HG02884 (cell line): Measurements from ENCODE around the gene CPLX3.
A peak's percentile ranks its signal among the peaks of the same experiment; 100 is the strongest.

ENCODE experiments used
- ATAC-seq: cut with Tn5 transposase; IDR thresholded peaks from one replicate; pipeline ENCODE4 v1.9.1; 2021; ENCODE audit warnings: mild to moderate bottlenecking, moderate library complexity; ENCODE audit not compliant: unreplicated experiment

Gene CPLX3

DNA sequence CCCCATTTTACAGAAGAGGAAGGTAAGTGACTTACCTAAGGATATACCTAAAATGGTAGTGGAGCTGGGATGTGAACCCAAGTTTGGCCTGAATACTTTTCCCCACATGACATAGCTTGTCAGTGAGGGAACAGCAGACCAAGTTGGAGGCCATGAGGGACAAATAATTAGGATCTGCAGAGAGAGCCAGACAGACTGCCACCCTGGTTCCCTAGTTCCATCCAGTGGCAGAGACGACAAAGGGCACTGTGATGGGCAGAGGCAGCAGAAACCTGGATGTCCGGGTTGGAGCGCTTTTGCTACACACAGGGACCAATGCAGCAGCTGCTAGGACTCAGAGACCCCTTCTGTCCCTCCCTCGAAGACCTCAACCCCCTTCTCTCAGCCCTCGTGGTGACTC, 1.2 kb downstream of the CPLX3 start:
- no peak for ATAC-seq

GRCh38 chr15:74828835-74829234, 2.4 kb downstream of the CPLX3 start:
- no peak for ATAC-seq

GRCh38 chr15:74829486-74829885, 3.1 kb downstream of the CPLX3 start:
- ATAC-seq = no peak

DNA sequence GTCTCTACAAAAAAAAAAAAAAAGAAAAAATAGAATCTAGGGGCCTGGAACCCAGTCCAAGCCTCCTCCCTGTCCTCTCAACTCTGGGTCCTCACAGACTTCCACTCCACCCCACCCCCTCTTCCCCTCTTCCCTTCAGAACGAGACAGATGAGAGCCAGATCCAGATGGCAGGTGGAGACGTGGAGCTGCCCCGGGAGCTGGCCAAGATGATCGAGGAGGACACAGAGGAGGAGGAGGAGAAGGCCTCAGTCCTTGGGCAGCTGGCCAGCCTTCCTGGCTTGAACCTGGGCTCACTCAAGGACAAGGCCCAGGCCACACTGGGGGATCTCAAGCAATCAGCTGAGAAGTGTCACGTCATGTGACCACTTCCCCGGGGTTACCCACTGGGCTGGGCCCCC, 3.6 kb downstream of the CPLX3 start:
- no peak for ATAC-seq

GRCh38 chr15:74830868-74831267, 4.4 kb downstream of the CPLX3 start:
- ATAC-seq = no peak

- ATAC-seq = no peak
Observed at GRCh38 chr15:74831813-74832495, 5.5 kb downstream of the CPLX3 start.

- no peak for ATAC-seq
Observed at GRCh38 chr15:74832826-74833225, 6.4 kb downstream of the CPLX3 start.

GRCh38 chr15:74833376-74834107, 7.1 kb downstream of the CPLX3 start:
- no peak for ATAC-seq

DNA sequence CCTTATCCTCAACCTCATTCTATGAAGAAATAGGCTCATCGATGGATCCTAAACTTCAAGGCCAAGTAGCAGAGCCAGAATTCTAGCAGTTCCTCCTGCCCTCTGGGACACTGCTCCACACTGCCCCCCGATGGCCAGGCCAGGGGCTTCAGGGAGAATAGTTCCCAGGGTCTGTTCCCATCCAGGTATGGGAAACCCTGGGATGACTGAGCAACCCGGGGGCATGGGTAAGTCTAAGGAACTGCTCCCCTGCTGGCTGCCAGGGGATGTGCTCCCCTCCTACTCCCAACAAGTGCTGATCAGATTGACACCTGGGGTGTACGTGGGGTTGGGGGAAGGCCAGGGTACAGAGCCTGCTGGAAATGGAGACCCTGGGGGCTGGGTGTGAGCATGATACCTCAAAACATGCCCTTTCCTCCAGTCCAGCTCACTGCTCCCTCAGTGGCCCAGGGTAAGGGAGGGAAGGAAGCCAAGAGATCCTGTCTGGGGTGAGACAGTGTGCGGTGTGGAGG, 8.9 kb downstream of the CPLX3 start:
- no peak for ATAC-seq

- ATAC-seq = no peak
Observed at GRCh38 chr15:74836846-74837245, 10.4 kb downstream of the CPLX3 start.

GRCh38 chr15:74837482-74838136, 11.2 kb downstream of the CPLX3 start:
- ATAC-seq = no peak

DNA sequence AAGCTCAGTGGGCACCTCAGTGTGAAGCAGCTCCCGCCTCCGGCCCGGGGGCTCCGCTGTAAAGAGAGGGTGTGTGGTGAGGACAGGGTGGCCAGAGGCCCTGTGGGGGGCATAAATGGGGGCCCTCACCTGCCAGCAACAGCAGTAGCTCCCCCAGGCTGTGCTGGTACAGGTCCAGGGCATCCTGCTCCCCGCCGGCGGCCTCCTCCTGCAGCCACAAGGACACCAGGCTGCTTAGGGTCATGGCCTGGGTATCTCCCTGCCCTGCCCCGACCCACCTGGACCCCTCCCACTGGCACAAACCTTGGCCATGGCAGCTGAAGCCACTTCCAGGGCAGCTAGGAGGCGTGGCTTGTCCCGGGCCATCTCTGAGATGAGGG, 11.7 kb downstream of the CPLX3 start:
- no peak for ATAC-seq

- ATAC-seq = no peak
Observed at GRCh38 chr15:74838746-74839525, 12.5 kb downstream of the CPLX3 start.

DNA sequence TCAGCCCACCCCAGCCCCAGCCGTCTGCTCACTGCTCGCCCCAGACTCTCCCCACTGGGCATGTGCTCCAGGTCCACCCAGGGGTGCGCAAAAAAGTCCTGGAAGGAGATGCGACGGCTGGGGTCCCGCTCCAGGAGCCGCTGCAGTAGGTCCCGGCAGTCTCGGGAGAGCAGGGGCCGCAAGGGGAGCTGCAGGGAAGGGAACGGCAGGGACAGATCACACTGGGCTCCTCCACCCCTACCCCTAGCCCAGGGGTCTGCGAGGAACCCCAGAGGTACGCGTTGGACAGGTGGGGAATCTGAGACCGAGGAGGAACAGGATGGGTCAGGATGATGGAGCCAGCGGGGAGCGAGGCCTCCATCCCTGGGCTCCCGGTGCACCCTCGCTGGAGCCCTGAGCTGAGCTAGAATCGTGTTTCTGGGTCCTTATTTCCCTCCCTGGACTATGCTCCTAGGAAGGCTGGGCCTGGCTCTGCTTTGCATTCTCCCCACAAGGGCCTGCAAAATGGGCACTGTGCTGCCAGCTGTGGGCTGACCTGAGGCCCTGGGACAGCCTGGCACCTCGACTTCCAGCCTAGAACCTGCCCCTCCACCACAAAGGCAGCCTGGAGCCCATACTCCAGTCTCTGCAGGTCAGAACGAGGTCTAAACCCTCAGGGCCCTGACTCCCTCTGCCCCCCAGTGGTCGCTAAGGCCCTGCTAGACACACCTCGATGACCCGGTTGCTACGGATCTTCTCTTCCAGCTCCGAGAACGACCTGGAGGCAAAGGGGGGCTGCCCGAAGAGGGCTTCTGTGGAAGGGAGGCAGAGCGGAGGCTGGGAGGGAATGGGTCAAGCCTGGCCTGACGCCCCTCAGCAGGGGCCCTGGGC, 13.3 kb downstream of the CPLX3 start:
- no peak for ATAC-seq

DNA sequence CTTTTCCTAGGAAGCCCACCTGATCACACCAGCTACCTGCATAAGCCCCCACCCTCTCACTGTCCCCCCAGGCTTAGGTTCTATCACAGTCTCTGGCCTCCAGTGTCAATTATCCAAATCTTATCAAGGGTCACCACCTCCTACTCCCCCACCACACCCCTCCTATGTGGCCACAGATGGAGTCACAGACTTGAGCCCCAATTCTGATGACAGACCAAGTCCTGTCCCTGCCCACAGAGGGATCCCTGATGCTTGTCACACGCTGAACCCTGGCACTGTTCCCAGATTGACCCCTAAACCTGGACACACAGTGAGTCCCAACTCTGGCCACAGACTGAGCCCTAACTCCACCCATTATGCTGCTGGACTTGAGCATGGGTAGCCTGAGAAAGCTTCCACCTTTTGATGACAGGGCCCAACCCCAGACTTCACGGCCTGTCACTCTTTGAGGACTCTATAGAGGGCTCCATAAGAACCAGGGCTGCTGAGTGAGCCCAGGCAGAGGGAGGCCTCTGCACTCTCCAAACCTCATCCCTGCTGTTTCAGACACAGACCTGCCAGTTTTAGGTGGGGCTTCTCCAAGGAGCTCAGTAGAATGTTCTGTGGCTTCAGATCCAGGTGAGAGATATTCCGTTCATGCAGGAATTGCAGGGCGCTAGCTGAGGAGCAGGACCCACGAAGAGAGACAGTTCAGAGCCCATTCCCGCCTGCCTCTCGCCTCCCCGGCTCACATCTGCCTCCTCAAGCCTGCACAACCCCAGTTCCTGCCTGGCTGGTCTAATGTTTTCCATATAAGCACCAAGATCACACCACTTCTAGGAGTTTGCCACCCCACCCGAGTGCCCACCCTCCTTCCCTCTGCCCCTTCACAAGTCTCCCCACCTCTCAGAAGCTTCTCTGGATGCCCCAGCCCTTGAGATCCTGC, 14.7 kb downstream of the CPLX3 start:
- ATAC-seq = no peak

DNA sequence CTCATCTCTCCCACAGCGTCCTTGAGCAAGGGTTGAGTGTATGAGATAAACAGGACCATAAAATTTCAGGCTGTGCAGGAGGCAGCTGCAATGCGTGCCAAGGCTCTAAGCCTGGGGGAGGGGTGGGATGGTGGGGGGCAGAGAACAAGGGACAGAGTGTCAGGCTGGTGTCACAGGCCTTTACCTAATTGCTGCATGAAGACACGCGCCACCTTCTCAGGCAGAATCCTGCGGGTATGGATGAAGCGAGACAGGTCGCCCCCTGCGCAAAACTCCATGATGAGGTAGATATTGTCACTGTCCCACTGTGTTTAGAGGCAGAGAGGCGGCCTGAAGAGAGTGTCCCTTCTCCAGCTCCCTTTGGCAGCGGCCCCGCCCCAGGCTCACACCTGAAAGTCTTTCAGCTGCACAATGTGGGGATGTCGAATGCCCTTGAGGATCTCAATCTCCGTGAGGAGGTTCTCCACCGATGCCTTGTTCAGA, 15.5 kb downstream of the CPLX3 start:
- ATAC-seq = no peak

- ATAC-seq = peak; percentile 80
Observed at GRCh38 chr15:74842581-74843444, 16.4 kb downstream of the CPLX3 start, which contains the start of gene ULK3. Gene ULK3 (minus strand): TSS chr15:74843156. CDS start chr15:74843105, 51 bp downstream.

DNA sequence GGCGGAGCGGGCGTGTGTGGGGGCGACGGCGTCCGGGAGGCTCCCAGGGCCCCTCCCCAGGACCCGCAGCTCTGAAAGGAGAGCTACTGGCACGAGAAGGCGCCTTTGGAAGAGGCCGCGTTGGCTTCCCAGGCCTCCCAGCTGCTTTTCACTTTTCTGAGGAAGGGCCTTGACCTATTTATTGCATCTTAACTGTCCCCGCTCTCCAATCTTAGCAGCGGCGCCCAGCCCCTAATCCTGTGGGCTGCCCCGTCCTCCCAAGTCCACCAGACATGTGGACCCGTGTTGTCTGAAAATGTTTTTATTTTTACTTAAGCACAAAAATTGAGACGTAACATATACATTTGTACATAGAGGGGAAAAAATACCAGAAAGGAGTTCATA, 17.0 kb downstream of the CPLX3 start:
- no peak for ATAC-seq
